Neural cell (in vitro differentiated cells): ENCODE measurements around the gene USP6NL. TPM values are rescaled to one million over a fixed set of nuclear protein-coding genes. Genes with fewer than 3 reads are reported as not detected.

ENCODE experiments used
- H2AFZ ChIP-seq: fragments of 200-600, 300-800 bp; sonication (generic), shearing (Covaris generic); 2 replicates; pipeline ENCODE4 v1.6.0; 2014; ENCODE audit warnings: low read depth, mild to moderate bottlenecking, antibody characterized with exemption, low read length, moderate library complexity
- H3F3A ChIP-seq: fragments of 200-600 bp; shearing (Covaris generic); 2 replicates; pipeline ENCODE4 v1.6.1; 2016; ENCODE audit warnings: mild to moderate bottlenecking, moderate library complexity, mixed read lengths, antibody characterized with exemption, low read length; ENCODE audit not compliant: insufficient read depth, poor library complexity, severe bottlenecking
- H3K27ac ChIP-seq: fragments of 200-600, 300-800 bp; sonication (generic), shearing (Covaris generic); 2 replicates; pipeline ENCODE4 v1.5.1; 2014; ENCODE audit warnings: mild to moderate bottlenecking, low read length, moderate library complexity
- H3K27me3 ChIP-seq: fragments of 300-800, 200-600 bp; sonication (generic), shearing (Covaris generic); 2 replicates; pipeline ENCODE4 v1.6.0; 2014; ENCODE audit warnings: mild to moderate bottlenecking, low read depth, low read length, moderate library complexity; ENCODE audit not compliant: insufficient read depth
- H3K36me3 ChIP-seq: fragments of 300-800, 200-600 bp; sonication (generic), shearing (Covaris generic); 2 replicates; pipeline ENCODE4 v1.5.1; 2014; ENCODE audit warnings: mild to moderate bottlenecking, antibody characterized with exemption, low read length, moderate library complexity; ENCODE audit not compliant: insufficient read depth
- H3K4me2 ChIP-seq: fragments of 300-800, 200-600 bp; sonication (generic), shearing (Covaris generic); 2 replicates; pipeline ENCODE4 v1.6.0; 2014; ENCODE audit warnings: mild to moderate bottlenecking, low read length
- H3K4me3 ChIP-seq: fragments of 300-800, 200-600 bp; sonication (generic), shearing (Covaris generic); 2 replicates; pipeline ENCODE4 v1.5.1; 2014; ENCODE audit warnings: mild to moderate bottlenecking, low read length, moderate library complexity
- H3K79me2 ChIP-seq: fragments of 200-600 bp; shearing (Covaris generic); replicated peaks from 2 replicates; pipeline ENCODE4 v1.6.0; 2014; ENCODE audit warnings: mild to moderate bottlenecking, low read length, moderate library complexity; ENCODE audit not compliant: insufficient read depth
- H3K9ac ChIP-seq: fragments of 300-800, 200-600 bp; sonication (generic), shearing (Covaris generic); 2 replicates; pipeline ENCODE4 v1.6.1; 2016; ENCODE audit warnings: mild to moderate bottlenecking, low read length, mixed read lengths
- H3K9me2 ChIP-seq: fragments of 200-600 bp; shearing (Covaris generic); 2 replicates; pipeline ENCODE4 v1.6.1; 2016; ENCODE audit warnings: mild to moderate bottlenecking, low read length, mixed read lengths; ENCODE audit not compliant: insufficient read depth
- H3K9me3 ChIP-seq: fragments of 200-600, 300-800 bp; sonication (generic), shearing (Covaris generic); 2 replicates; pipeline ENCODE4 v1.6.1; 2016; ENCODE audit warnings: mild to moderate bottlenecking, mixed run types, low read length, moderate library complexity, mixed read lengths
- H4K20me1 ChIP-seq: fragments of 200-600 bp; shearing (Covaris generic); 2 replicates; pipeline ENCODE4 v1.6.1; 2016; ENCODE audit warnings: mild to moderate bottlenecking, mixed run types; ENCODE audit not compliant: insufficient read depth
- EP300 ChIP-seq: fragments of 450-650 bp; conservative IDR thresholded peaks from 2 replicates; pipeline ENCODE4 v1.6.1; 2014; ENCODE audit warnings: antibody characterized with exemption, mild to moderate bottlenecking, moderate library complexity; ENCODE audit not compliant: poor library complexity, severe bottlenecking
- EZH2 ChIP-seq: fragments of 200-600, 300-800 bp; shearing (Covaris generic), sonication (generic); IDR thresholded peaks from 2 replicates; pipeline ENCODE4 v1.6.1; 2014; ENCODE audit warnings: antibody characterized with exemption, low read length, borderline replicate concordance, mild to moderate bottlenecking; ENCODE audit not compliant: insufficient read depth, poor library complexity, severe bottlenecking
- MXI1 ChIP-seq: fragments of 450-650 bp; conservative IDR thresholded peaks from 2 replicates; pipeline ENCODE4 v1.6.1; 2014; ENCODE audit warnings: antibody characterized with exemption, mild to moderate bottlenecking; ENCODE audit not compliant: poor library complexity, severe bottlenecking
- POLR2AphosphoS5 ChIP-seq: IDR thresholded peaks from 2 replicates; pipeline ENCODE4 v1.6.1; 2012
- RAD21 ChIP-seq: fragments of 450-650 bp; conservative IDR thresholded peaks from 2 replicates; pipeline ENCODE4 v1.6.1; 2014; ENCODE audit warnings: antibody characterized with exemption, mild to moderate bottlenecking, moderate library complexity
- SMC3 ChIP-seq: fragments of 450-650 bp; conservative IDR thresholded peaks from 2 replicates; pipeline ENCODE4 v1.6.1; 2014; ENCODE audit warnings: antibody characterized with exemption, mild to moderate bottlenecking, moderate library complexity; ENCODE audit not compliant: poor library complexity
- TAF1 ChIP-seq: IDR thresholded peaks from 2 replicates; pipeline ENCODE4 v1.6.1; 2012; ENCODE audit warnings: low read depth
- polyA plus RNA-seq: library from polyadenylated mRNA; depleted of rRNA; stranded (reverse); fragments of >200 nt; gene quantifications from 2 replicates; pipeline ENCODE4 v1.2.3, GENCODE V29; 2014
- TF ChIP-seq, protein P1 (sequence below): IDR thresholded peaks from 2 replicates; pipeline ENCODE4 v1.6.1; 2012; ENCODE audit warnings: borderline replicate concordance
- TF ChIP-seq, protein P2 (sequence below): fragments of 450-650 bp; IDR thresholded peaks from 2 replicates; pipeline ENCODE4 v1.5.1; 2014; ENCODE audit warnings: antibody characterized with exemption, mild to moderate bottlenecking, moderate library complexity; ENCODE audit not compliant: poor library complexity, severe bottlenecking

Gene USP6NL
- polyA plus RNA-seq, 1 donor from 2014 or later, result 39.9 TPM

DNA sequence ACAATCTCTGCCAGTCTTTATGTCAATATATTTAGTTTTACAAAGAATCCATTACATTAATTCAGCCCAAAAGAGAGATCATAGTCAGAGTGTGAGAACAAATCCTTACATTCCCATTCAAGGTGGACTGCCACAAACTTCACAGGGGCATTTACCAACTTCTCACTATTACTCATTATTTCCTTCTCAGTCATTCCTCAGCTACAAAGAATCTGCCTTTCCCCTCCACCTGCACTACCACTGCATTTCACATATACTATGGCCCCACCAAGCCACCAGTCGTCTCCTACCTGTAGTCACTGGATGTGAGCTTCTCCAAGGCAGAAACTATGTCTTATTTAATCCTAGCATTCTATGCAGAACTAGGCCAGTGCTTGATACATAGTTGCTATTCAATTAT, 94.3 kb downstream of the USP6NL start:
- no peak overlapping the region for H3K27ac ChIP-seq
- TF ChIP-seq EP300 (no peak), RAD21 (no peak), SMC3 (no peak), POLR2AphosphoS5 (no peak), EZH2 (no peak), TAF1 (no peak), MXI1 (no peak)
- TF ChIP-seq, protein P1, sequence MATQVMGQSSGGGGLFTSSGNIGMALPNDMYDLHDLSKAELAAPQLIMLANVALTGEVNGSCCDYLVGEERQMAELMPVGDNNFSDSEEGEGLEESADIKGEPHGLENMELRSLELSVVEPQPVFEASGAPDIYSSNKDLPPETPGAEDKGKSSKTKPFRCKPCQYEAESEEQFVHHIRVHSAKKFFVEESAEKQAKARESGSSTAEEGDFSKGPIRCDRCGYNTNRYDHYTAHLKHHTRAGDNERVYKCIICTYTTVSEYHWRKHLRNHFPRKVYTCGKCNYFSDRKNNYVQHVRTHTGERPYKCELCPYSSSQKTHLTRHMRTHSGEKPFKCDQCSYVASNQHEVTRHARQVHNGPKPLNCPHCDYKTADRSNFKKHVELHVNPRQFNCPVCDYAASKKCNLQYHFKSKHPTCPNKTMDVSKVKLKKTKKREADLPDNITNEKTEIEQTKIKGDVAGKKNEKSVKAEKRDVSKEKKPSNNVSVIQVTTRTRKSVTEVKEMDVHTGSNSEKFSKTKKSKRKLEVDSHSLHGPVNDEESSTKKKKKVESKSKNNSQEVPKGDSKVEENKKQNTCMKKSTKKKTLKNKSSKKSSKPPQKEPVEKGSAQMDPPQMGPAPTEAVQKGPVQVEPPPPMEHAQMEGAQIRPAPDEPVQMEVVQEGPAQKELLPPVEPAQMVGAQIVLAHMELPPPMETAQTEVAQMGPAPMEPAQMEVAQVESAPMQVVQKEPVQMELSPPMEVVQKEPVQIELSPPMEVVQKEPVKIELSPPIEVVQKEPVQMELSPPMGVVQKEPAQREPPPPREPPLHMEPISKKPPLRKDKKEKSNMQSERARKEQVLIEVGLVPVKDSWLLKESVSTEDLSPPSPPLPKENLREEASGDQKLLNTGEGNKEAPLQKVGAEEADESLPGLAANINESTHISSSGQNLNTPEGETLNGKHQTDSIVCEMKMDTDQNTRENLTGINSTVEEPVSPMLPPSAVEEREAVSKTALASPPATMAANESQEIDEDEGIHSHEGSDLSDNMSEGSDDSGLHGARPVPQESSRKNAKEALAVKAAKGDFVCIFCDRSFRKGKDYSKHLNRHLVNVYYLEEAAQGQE, result no peak
- TF ChIP-seq, protein P2, sequence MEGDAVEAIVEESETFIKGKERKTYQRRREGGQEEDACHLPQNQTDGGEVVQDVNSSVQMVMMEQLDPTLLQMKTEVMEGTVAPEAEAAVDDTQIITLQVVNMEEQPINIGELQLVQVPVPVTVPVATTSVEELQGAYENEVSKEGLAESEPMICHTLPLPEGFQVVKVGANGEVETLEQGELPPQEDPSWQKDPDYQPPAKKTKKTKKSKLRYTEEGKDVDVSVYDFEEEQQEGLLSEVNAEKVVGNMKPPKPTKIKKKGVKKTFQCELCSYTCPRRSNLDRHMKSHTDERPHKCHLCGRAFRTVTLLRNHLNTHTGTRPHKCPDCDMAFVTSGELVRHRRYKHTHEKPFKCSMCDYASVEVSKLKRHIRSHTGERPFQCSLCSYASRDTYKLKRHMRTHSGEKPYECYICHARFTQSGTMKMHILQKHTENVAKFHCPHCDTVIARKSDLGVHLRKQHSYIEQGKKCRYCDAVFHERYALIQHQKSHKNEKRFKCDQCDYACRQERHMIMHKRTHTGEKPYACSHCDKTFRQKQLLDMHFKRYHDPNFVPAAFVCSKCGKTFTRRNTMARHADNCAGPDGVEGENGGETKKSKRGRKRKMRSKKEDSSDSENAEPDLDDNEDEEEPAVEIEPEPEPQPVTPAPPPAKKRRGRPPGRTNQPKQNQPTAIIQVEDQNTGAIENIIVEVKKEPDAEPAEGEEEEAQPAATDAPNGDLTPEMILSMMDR, result no peak
- no peak overlapping the region for H3K9ac ChIP-seq
- no peaks in the 10 kb centered on the region for H3K9me3 ChIP-seq
- H3K36me3 ChIP-seq, result no peaks in the 10 kb centered on the region
- no peaks in the 10 kb centered on the region for H3F3A ChIP-seq
- H4K20me1 ChIP-seq, result no peaks in the 10 kb centered on the region
- no peak overlapping the region for H2AFZ ChIP-seq
- no peak overlapping the region for H3K4me2 ChIP-seq
- no peak overlapping the region for H3K4me3 ChIP-seq
- H3K79me2 ChIP-seq, result no peaks in the 10 kb centered on the region
- H3K27me3 ChIP-seq, result no peaks in the 10 kb centered on the region
- H3K9me2 ChIP-seq, result no peaks in the 10 kb centered on the region

DNA sequence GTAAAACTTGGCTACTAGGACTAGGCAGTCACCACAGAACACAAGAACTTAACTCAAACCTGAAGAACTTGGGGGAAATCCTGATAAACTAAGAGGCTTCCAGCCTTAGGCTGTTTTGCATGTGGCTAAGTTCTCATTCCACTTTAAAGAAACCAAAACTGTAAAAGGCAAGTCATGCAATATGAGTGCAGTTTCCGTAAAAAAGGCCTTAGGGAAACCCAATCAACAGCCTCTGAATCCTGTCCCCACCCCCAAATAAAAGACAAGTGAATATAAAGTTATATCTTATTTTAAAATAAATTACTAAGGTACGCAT, 95.1 kb downstream of the USP6NL start:
- TF ChIP-seq RAD21, result no peak
- TF ChIP-seq, protein P2, result no peak
- TF ChIP-seq TAF1, result no peak
- TF ChIP-seq, protein P1, result no peak
- H3K4me2 ChIP-seq, result no peak overlapping the region
- no peaks in the 10 kb centered on the region for H3F3A ChIP-seq

More for the DNA sequence above, 95.1 kb downstream of the USP6NL start:
- Histone ChIP-seq H3K4me3 (no peak overlapping the region), H3K36me3 (no peaks in the 10 kb centered on the region), H3K9ac (no peak overlapping the region), H3K79me2 (peaks cover under 1% of the 10 kb centered on the region), H3K27ac (no peak overlapping the region), H2AFZ (no peak overlapping the region), H3K9me2 (no peaks in the 10 kb centered on the region), H4K20me1 (no peaks in the 10 kb centered on the region), H3K27me3 (no peaks in the 10 kb centered on the region), H3K9me3 (no peaks in the 10 kb centered on the region)
